GM18868 (cell line): ENCODE data around the gene ADARB1.

Experiments used
- ATAC-seq: cut with Tn5 transposase; IDR thresholded peaks from one replicate; pipeline ENCODE4 v1.9.1; 2021; ENCODE audit warnings: mild to moderate bottlenecking, moderate library complexity; ENCODE audit not compliant: unreplicated experiment

Gene ADARB1

DNA sequence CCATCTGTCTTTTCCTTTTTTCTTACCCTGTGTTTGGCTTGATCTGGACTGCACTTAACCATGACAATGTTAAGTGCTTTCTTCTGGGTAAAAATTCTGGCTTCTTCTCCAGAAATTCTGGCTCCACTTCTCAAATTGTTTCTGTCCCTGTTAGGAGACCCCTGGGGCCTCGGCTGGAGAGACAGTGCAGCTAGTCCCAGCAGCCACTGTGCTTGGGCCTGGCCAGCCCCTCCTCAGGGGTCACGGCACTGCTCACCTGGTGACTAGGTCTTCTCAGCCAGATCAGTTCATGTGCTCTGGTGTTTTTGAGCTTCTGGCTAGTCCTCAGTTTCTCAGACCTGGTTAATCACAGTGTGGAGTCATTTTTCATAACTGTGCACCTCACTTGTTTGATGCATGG lies 72.4 kb downstream of the ADARB1 start:
- ATAC-seq: no peak

DNA sequence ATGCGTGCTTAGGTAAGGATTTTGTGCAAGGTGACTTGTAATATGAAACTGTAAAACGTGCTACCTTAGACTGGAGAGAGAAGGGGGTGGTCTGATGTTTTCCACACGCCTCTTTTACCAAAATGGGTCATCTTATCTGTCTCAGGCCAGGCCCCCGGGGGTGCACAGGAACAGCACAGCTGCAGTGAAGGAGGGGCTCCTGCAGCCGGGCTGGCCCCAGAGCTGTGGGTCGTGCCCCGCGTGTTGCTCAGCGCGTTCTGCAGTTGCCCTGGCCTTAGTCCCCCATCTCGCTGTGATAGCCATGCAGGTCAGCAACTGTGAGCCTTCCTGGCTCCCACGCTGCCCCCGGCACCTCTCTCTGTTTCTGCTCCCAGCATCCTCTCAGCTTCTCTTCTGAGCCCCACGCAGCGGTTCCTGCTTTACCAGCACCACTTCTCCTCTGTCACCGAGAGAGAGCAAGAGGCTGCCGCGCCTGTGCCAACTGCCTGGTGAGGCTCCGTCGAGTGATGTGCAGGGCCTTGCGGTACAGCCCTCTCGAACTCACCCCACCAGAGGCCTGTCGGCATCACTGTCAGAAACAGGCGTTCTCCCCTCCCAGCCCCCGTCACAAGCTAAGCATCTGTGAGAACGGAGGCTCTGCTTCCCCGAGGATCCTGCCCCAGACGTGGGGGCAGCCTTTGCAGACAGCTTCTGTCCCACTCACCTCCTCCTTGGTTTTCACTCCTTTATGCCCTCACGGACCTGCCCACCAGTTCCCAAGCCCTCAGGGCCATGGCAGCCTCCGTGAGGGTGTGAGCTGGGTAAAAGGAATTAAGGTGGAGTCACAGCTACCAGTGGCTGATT lies 73.3 kb downstream of the ADARB1 start:
- no peak for ATAC-seq

DNA sequence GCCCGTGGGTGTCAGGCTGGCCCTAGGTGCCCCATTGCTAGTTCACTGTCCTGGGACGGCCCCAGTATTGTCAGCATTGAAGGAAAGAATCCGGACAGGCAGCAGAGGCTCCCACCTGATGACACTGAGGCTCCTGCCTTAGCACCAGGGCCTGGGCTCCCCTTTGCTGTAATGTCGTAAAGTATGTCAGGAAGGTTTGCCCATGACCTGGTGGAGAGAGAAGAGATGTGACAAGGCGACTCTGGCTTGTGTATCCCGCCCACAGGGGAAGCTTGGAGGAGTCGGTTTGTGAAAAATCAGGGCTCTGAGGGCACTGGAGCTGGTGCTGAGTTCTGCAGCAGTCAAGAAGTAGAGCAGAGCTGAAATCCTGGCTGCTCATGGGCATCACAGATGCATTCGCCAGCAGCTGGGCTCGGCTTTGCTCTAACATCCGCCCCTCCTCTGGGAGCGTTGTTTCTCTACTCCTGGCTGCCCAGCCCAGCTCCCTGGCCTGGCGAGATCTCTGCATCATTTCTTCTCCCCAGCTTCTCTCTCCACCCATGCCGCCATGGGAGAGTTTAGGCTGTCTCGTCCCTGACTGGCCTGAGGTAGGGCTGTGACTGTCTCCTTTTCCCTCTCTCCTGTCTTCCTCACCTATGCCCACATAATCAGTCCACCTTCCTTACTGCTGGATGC lies 74.1 kb downstream of the ADARB1 start:
- no peak for ATAC-seq

DNA sequence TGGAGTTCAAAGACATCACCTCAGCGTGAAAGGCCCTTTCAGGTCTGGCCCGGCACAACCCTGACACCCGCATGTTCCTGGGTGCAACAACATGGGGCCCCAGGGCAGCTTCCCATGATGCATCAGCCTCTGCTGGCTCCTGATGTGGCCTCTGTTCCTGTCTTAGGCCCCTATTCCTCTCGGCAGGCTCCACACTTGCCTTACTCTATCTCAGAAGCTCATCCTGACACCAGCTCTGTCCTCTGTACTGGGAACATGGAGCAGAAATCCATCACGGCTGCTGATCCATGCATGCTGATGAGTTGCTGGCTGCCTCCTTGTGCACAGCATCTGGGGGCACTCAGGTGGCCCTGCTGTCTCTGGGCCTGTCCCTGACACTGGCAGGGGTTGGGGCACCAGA lies 74.6 kb downstream of the ADARB1 start:
- ATAC-seq: no peak

DNA sequence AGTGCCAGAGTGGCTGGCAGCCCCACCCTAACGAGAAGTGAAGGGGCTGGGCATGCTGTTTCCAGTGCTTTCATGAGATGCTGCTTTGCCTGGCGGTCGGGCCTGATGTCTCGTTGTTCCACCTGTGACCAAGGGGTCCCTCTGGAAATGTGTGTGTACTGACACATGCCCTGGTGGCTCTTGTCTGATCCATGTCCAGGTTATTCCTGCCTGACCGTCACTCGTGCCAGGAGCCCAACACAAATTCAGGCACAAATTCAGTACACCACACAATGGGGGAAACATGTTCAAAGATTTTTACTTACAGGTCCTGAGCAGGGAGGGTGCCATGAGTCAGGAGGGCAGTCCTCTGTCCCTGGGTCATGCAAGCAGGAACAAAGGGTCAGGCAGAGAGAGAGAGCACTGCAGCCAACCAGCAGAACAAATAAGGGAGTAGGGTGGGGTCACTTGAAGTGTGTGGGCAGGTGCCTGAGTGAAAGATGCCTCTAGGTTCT lies 76.3 kb downstream of the ADARB1 start:
- ATAC-seq: no peak

DNA sequence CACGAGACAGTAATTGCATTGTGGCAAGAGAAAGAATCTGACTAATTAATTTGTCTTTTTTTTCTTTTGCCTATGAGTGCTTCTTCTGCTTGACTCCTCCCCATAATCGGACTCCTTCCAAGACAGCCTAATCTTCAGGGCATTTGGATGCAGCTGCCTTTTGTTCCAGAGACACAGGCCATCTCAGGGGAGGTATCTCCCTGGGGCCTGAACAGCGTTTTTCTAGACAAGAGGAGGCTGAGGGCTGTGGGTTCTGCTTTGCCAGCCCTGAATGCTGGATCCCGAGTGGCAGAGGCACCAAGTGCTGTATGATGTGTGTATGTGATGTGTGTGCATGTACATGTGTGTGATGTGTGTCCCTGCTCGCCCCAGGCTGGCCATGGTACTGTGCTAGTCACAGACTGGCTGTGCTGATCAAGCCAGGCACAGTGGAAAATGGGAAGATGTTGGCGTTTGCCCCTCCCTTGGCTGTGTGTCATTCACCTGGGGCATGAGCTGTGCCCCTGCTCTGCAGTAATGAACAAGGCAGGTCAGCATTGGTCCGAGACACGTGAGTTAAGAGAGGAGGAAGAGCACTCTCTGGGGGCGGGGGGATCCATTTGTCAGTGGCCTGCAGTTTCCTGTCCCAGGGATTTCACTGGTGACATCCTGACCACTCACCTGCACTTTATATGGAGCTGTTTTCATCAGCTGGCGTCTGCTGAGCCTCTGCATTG lies 77.2 kb downstream of the ADARB1 start:
- ATAC-seq: no peak

DNA sequence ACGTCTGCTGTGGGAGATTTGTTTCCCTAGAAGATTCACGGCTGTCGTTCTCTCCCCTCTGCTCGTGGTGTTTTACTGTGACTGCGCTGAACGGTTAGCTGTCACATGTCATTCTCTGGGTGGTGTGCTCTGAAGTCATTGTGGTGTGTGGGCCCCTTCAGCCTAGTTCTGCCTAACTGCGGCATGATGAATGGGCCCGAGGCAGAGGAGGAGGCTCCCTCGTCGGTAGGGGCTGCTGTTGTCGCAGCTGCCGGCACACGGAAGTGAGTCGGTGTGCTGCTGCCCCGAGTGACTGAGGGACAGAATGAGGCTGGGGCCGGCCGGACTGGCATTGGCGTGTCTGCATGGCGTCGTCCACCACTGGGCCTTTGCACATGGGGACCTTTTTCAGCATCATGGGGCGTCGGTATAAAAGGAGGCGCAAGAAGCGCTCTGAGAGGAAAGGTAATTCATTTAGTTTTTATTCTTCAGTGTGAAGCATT lies 77.9 kb downstream of the ADARB1 start:
- no peak for ATAC-seq

DNA sequence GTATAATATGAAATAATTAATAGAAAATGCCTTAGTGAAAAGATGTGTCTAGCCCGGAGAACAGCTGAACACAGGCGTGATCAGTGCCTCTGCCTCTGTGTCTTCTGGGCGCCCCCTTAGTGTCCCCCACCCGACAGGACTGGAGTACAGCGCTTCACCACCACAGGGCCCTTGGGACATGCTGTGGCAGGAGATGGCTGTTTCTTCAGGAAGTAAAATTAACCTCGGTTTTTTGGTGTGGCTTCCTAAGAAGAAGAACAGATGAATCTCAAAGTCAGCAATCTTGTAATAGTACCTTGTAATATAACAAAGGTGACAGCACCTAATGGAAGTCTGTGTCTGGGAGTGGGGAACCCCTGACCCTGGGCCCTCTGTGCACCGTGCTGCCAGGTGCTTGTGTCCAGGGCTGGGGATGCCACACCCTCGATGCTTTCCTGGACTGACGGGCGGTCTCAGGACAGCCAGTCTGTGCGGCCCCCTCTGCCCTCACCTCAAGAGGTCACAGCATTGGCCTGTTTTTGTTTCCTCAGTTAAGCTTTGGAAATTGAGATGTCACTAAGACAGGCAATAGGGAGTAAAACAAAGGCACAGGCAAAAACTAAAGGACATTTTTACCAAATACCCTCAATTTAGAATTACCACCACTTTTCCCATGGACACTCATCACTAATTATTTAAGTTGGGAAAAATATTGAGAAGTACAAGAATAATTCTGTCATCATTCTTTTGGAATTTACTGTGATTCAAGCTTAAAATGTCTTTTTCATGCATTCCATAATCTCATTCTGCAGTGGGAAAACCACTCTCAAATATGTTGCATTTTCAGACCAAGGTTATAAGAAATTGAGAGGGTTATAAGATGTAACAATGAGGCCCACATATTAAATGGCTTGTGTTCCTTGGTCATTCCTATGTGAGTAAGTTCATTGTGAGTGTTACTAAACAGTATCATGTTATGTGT lies 79.3 kb downstream of the ADARB1 start:
- ATAC-seq: no peak

DNA sequence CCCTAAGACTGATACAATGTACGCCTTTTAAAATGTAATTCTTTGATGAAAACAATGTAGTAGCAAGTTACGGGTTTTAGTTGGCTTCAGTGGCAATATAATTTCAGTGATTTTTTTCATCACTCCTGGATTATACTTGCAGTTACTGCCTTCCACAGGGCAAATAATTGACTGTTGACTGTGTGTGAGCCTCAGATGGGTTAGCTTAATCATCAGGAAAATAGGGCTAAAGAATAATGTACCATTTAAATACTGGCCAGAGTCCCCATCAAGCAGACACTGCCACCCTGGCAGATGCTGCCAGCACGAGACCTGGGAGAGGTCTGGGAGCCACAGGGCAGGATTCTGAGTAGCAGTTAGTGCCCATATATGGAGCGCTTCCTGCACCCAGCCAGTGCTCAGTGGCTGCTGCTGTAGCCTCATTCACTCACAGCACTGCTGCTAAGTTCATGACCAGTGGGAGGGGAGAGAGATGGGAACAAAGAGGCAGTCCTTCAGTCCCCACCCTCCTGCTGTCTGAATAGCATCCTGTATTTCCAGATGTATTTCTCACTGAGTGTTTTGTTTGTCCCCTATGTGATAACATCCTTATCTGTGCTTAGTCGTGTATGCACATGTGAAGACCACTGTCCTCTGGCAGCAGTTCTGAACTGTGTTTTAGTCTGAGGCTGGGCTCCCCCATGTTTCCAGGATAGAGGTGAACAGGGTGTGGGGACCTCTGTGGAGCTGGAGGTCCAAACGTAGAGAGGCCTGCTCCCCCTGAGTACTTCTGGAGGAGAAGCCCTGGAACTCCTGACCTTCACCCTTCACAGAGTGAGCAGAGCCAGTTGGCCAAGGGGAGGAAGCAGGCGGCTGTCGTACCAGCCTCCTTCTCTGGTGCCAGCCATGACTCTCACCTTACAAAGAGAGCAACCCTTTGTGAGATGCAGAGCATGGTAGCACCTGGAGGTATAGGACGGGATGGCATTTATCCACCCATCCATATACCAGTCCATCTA lies 80.4 kb downstream of the ADARB1 start:
- no peak for ATAC-seq

DNA sequence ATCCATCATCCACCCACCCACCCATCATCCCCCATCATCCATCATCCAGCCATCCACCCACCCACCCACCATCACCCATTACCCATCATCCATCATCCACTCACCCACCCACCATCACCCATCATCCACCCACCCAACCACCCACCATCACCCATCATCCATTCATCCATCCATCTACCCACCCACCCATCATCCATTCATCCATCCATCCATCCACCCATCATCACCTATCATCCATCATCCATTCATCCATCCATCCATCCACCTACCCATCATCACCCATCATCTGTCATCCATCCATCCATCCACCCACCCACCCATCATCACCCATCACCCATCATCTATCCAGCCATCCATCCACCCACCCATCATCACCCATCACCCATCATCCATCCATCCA lies 81.5 kb downstream of the ADARB1 start:
- no peak for ATAC-seq

DNA sequence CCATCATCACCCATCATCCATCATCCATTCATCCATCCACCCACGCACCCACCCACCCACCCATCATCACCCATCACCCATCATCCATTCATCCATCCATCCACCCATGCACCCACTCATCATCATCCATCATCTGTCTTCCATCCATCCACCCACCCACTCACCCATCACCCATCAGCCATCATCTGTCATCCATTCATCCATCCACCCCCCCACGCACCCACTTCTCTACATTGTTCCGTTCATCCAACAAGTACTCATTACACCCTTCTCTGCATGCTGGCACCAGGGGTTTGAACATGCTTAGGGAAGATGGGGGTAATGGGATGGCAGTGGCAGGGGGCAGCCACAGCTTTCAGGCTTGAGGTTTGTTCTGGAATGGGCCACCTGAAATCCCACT lies 82.1 kb downstream of the ADARB1 start:
- ATAC-seq: no peak

DNA sequence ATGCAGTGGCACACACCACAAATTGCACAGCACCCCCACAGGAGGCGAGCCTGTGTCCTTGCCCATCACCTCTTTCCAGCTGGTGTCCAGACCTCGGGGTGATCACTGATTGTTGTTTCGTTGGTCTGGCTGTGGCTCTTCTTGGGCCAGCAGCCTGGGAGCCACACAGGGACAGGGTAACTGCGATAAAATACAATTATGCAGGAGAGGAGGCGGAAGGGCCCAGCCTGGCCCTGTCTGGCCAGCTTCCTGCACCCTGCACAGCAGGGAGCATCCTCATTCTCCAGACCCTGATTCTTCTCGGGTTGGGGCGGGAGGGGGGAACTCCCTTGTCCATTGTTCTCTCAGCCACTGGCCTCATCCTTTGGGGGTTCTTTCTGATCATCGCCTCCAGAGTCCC lies 83.6 kb downstream of the ADARB1 start:
- ATAC-seq: no peak

DNA sequence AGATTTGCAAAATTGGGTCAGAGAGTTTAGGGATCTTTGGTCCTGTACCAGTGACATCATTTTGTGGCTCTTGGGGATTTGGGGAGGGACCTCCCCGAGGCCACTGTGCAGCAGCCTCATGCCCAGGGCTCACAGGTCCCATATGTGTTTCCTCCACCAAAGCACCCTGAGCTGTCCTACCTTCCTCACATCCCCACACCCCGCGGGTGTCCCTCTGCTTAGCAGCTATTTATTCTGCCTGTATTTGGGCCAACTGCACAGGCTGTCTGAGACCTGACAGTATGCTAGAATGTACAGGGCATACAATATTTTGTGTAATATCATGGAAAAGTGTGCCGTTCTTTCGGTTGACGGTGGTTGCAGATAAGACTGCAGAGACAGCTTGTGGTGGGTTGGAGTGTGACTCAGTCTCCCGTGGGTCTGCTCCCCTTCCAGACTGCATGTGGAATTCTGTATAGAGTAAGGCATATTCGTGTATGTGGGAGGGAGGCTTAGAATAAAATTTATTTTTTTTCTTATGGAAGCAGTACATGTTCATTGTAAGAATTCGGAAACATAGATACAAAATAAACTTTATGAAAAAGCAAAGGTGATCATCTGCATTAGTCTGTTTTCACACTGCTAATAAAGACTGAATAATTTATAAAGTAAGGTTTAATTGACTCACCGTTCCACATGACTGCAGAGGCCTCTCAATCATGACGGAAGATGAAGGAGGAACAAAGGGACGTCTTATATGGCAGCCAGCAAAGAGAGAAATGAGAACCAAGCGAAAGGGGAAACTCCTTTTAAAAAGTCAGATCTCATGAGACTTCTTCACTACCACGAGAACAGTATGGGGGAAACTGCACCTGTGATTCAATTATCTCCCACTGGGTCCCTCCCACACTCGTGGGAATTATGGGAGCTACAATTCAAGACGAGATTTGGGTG lies 84.4 kb downstream of the ADARB1 start:
- no peak for ATAC-seq

DNA sequence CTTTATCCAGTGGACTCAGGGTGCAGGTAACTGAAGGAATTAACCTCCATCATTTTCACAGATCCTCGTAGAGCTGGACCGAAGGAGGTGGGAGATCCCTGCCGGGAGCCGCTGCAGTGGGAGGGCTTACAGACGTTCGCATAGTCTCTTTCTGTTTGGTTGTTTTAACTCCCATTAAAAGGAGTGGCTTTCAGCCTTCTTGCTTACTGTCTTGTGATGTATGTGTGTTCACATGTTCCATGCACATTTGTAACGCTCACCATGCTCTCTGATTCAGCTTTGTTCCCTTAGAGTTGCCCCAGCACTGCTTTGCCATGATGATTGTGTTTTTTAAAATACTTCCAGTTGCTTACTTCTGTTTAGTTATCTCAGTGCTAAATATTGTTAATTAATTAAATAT lies 85.8 kb downstream of the ADARB1 start:
- no peak for ATAC-seq

DNA sequence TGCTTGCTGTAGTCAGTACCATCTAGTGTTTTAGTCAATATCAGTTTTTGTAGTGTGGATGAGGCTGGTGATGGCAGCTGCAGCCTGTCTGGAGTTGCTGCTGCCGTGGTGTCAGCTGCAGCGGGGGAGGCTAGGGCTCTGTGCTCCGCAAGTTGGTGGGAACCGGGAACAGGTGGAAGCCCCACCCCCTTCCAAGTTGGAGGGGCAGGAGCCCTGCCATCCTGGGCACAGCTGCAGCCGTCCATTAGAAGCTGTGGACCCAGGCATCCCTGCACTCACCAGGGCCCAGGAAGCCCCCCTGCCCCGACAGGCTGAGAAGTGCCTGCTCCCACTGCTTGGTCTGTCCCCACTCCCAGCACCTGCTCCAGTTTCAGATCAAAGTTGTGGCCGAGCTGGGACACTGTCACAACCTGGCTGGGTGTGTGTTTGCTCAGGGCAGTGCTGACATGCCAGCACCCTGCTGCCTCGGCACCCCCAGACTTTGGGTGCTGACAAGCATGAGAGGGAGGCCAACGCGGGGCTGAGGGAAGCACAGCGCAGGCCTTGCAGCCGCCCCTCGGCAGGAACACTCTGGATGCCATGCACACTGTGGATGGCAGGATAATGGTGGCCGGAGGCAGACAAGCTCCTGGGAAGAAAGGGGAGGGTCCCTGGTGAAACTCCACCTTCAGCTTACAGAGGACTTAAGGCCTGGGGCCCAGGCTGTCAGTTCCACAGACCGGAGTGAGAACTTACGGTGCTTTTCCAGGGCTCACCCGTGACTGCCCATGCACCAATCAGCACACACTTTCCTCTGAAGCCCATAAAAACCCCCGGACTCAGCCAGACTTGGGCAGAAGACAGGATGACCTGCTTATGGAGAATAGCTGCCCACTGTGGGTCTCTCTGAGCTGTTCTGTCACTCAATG lies 86.9 kb downstream of the ADARB1 start:
- ATAC-seq: no peak

DNA sequence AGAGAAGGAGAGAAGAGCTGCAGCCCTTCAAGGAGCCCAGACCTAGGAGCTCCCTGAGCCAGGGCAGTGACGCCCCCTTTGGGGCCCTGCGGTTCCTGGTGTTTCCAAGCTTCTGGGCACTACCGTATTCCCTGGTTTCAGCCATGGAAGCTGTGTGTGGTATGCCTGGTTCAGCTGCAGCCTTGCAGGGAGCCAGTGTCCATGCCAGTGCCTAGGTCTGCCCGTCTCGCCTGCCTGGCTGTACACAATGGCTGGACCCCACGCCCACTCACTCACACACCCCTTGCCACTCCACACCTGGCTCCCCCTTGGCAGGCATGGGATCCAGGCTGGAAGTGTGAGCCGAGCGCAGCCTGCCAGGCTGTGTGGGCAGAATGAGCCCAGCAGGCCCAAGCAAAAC lies 87.7 kb downstream of the ADARB1 start:
- no peak for ATAC-seq

DNA sequence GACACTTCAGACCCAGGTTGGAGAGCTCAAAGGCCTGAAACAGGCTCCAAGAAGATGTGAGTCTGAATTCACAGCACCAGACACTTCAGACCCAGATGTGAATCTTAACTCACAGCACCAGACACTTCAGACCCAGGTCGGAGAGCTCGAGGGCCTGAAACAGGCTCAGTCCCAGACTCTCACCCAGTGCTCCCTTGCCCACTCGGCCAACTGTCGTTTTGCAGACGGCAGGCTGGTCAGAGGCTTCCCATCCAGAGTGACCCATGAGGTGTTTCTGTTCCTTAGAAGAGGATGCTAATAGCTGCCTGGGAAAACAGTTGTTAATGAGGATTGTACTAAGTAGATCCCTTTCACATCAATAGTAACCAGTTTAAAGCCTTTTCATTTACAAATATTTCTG lies 88.4 kb downstream of the ADARB1 start:
- ATAC-seq: no peak
